ENCODE data around the gene EPHB2. TPM values are rescaled to one million over a fixed set of nuclear protein-coding genes. Genes with fewer than 3 reads are reported as not detected.

The EPHB2 gene
- total and polyA plus RNA-seq, 7 donors = 1.2 to 38.6 (median 3.0) TPM

DNA sequence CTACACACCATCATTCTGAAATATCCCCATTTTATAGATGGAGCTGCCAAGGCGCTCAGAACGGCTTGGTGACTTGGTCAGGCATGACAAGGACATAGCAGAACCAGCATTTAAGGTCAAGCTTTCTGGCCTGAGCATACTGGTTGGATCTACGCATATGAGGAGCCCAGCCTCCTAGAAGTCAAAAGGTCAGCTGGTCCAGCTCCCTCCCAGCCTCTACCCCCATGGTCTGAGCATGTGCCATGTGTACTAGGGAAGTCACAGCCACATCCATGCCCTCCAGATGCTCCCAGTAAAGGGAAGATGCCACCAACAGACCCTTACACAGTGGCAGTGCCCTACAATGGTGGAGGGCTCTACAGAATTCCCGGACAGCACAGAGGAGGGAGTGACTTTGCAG is 96.7 kb downstream of the EPHB2 start:
- DNase-seq = no peak
- peaks cover 0 to 30% (median 25%) of the 10 kb centered on the region in 4 donors for H3K4me1 ChIP-seq
- no peaks in the 10 kb centered on the region for H3K9me3 ChIP-seq
- TF ChIP-seq, protein P1, sequence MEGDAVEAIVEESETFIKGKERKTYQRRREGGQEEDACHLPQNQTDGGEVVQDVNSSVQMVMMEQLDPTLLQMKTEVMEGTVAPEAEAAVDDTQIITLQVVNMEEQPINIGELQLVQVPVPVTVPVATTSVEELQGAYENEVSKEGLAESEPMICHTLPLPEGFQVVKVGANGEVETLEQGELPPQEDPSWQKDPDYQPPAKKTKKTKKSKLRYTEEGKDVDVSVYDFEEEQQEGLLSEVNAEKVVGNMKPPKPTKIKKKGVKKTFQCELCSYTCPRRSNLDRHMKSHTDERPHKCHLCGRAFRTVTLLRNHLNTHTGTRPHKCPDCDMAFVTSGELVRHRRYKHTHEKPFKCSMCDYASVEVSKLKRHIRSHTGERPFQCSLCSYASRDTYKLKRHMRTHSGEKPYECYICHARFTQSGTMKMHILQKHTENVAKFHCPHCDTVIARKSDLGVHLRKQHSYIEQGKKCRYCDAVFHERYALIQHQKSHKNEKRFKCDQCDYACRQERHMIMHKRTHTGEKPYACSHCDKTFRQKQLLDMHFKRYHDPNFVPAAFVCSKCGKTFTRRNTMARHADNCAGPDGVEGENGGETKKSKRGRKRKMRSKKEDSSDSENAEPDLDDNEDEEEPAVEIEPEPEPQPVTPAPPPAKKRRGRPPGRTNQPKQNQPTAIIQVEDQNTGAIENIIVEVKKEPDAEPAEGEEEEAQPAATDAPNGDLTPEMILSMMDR (IDR thresholded peaks at IDR 0.05) = no peak
- TF ChIP-seq EP300 (IDR thresholded peaks at IDR 0.05) (no peak), POLR2A (IDR thresholded peaks at IDR 0.05) (no peak), POLR2AphosphoS5 (IDR thresholded peaks at IDR 0.05) (no peak)
- peak overlapping the region in 3 of 4 donors; percentile 77 to 85 (median 82) for H3K27ac ChIP-seq
- intact Hi-C loops (cut with DNase I) = no loop called here
- H3K4me3 ChIP-seq = no peak overlapping the region
- no peaks in the 10 kb centered on the region for H3K27me3 ChIP-seq
- H3K36me3 ChIP-seq = no peaks in the 10 kb centered on the region
- 92% methylated on average over 4 of the region's 4 CpGs for WGBS, 2 donors

DNA sequence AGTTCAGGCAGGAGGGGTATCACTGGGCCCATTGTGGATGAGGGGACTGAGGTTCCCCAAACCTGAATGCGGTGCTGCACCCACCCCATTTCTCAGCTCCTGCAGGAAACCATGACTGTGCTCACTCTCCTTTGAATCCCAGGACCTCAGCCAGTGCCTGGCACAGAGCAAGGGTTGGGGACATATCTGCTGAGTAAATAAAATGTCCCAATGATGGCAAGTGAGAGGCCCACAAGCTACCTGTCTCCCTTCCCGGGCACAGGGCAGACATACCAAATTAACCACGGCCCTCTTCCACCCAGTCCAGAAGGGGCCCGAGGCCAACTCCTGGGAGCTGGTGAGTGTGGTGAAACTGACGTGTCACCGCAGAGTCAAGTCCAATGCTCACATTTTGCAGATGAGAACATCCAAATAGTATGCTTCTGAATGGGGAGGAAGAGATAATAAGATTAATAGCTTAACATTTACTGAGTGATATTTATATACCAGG is 97.6 kb downstream of the EPHB2 start:
- Histone ChIP-seq H3K4me3 (no peak overlapping the region), H3K9me3 (no peaks in the 10 kb centered on the region), H3K27me3 (no peaks in the 10 kb centered on the region), H3K4me1 (peaks cover 0 to 30% (median 25%) of the 10 kb centered on the region in 4 donors), H3K27ac (peak overlapping the region; percentile 44 to 85 (median 80)), H3K36me3 (no peaks in the 10 kb centered on the region)
- intact Hi-C loops (cut with DNase I) = no loop called here
- no peak for DNase-seq
- TF ChIP-seq POLR2A (IDR thresholded peaks at IDR 0.05) = no peak
- TF ChIP-seq, protein P1 (IDR thresholded peaks at IDR 0.05) = no peak
- TF ChIP-seq POLR2AphosphoS5 (IDR thresholded peaks at IDR 0.05) = no peak
- no peak for TF ChIP-seq EP300 (IDR thresholded peaks at IDR 0.05)
- 79 to 80% methylated on average over 6 of the region's 6 CpGs for WGBS, 2 donors

DNA sequence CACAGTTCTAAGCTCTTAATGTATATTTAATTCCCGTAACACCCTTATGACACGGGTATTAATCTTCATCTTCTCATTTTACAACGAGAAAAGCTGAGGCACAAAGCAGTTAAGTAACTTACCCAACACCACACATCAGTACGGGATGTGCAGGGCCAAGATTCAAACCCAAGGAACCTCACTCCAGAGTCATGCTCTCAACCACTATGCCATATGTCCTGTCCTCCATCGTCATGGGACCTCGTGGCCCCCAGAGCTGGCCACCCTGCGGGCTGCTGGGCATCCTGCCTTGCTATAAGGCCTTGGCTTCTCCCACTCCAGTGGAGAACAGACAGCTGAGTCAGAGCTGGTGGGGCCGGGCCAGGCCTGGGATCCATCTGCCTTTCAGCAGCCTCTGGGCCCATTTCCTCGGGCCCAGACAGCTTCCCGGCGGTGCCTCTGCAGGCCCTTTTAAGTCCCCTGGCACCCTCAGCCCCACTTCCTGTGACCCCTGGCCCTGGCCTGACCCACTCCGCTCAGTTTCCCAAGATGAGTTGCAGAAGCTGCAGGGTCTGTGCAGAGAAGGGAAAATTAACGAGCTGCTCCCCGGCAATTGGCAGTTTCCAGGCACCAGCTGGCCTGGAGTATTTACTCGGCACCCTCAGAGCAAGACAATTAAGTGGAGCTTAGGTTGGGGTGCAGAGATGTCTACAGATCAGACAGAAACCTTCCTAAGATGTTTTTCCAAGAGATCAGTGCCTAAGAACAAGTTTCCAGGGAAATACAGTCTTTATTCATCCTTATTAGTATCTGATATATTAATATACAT is 98.2 kb downstream of the EPHB2 start:
- Histone ChIP-seq H3K9me3 (no peaks in the 10 kb centered on the region), H3K27ac (peak overlapping the region; percentile 44 to 85 (median 80)), H3K4me1 (peaks cover 0 to 34% (median 25%) of the 10 kb centered on the region in 4 donors), H3K36me3 (no peaks in the 10 kb centered on the region), H3K27me3 (no peaks in the 10 kb centered on the region), H3K4me3 (no peak overlapping the region)
- peak; percentile 88 for DNase-seq
- intact Hi-C loops (cut with DNase I) = no loop called here
- WGBS, 2 donors = 72 to 83% methylated on average over 15 of the region's 15 CpGs
- TF ChIP-seq POLR2A (IDR thresholded peaks at IDR 0.05) = no peak
- TF ChIP-seq POLR2AphosphoS5 (IDR thresholded peaks at IDR 0.05) = peak in 3 of 4 donors; percentile 23 to 80 (median 58)
- TF ChIP-seq, protein P1 (IDR thresholded peaks at IDR 0.05) = no peak
- TF ChIP-seq EP300 (IDR thresholded peaks at IDR 0.05) = peak in 1 of 4 donors; percentile 38

DNA sequence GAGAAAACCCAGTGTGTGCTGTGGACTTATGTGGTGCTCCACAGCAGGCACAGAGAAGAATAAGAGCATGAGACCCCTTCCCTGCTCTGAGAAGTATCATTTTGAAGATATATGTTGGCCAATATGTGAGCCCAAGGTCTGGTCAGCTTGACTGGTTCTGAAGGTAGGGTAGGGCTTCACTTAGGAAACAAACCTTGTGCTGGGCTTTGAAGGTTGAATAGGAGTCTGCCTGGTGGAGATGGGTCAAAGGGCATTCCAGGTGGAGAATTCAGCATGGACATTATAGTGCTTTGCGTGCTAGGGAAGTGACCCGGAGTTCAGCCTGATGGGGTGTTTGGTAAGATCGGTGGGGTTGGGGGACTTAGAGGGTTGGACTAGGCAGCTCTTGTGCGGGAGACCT is 99.1 kb downstream of the EPHB2 start:
- Histone ChIP-seq H3K27ac (peak overlapping the region in 3 of 4 donors; percentile 77 to 85 (median 82)), H3K4me3 (no peak overlapping the region), H3K9me3 (no peaks in the 10 kb centered on the region), H3K36me3 (no peaks in the 10 kb centered on the region), H3K27me3 (no peaks in the 10 kb centered on the region), H3K4me1 (peaks cover 0 to 43% (median 31%) of the 10 kb centered on the region in 4 donors)
- intact Hi-C loops (cut with DNase I) = no loop called here
- no peak for DNase-seq
- TF ChIP-seq, protein P1 (IDR thresholded peaks at IDR 0.05) = no peak
- TF ChIP-seq POLR2AphosphoS5 (IDR thresholded peaks at IDR 0.05) (no peak), POLR2A (IDR thresholded peaks at IDR 0.05) (no peak), EP300 (IDR thresholded peaks at IDR 0.05) (no peak)
- 97% methylated on average over 4 of the region's 4 CpGs for WGBS, 2 donors

All from sigmoid colon (tissue), 7 donors.